Pancreas (tissue), 10 donors: ENCODE results near the gene COPA. TPM values are rescaled to one million over a fixed set of nuclear protein-coding genes. Genes with fewer than 3 reads are reported as not detected.

Experiments
- ATAC-seq, 4 donors: fragments of 200-7000 bp; cut with Tn5 transposase; one replicate each; pipeline versions ENCODE4 v1.8.0 to v1.9.1; 2020; ENCODE audit warnings: mild to moderate bottlenecking in 4 of 4, moderate library complexity in 4 of 4
- DNase-seq, 6 donors: peaks; one replicate each; pipeline ENCODE4 v3.0.0-alpha.2; 2020
- FAIRE-seq: peaks from 2 replicates; lab custom pipeline; 2012; peaks lifted over from hg19 to GRCh38; lab: Jason Lieb, UNC
- H3K27ac ChIP-seq, 4 donors: fragments of 200-600 bp; sonication (generic); 1 replicate in 3 of 4; 2 replicates in 1 of 4; pipeline versions ENCODE4 v1.5.0 to v1.8.0; 2020
- H3K27me3 ChIP-seq, 4 donors: fragments of 200-600 bp; one replicate each; pipeline ENCODE4 v1.8.0; 2021
- H3K36me3 ChIP-seq, 3 donors: fragments of 200-600 bp; sonication (generic) in 1 of 3; one replicate each; pipeline versions ENCODE4 v1.5.0 to v1.8.0; 2020 to 2021
- H3K4me1 ChIP-seq, 3 donors: fragments of 200-600 bp; one replicate each; pipeline ENCODE4 v1.8.0; 2021
- H3K4me3 ChIP-seq, 4 donors: fragments of 200-600 bp; sonication (generic) in 2 of 4; one replicate each; pipeline versions ENCODE4 v1.5.0 to v1.8.0; 2020 to 2021
- H3K9me3 ChIP-seq, 4 donors: fragments of 200-600 bp; one replicate each; pipeline ENCODE4 v1.8.0; 2021
- CTCF ChIP-seq, 4 donors: fragments of 200-600 bp; sonication (generic) in 3 of 4; IDR thresholded peaks; one replicate each; pipeline versions ENCODE4 v1.5.0 to v1.8.0; 2021; ENCODE audit warnings: antibody characterized with exemption in 4 of 4
- WGBS, 2 donors: extraction: QIAGEN DNeasy Blood & Tissue Kit; methylation state at CpG; one replicate each; pipeline ENCODE4 v1.1.7; 2013; 5-methylcytosine and 5-hydroxymethylcytosine counted together
- intact Hi-C, 3 donors: fragments of 100-400 bp; cut with DNase I; formaldehyde crosslinking; loops; one replicate each; pipeline versions ENCODE4 v1.11.1 to v1.14.2; 2022
- polyA plus RNA-seq, 2 donors: library from polyadenylated mRNA; stranded (reverse); fragments of 200-250 nt; gene quantifications; one replicate each; pipeline ENCODE4 v1.2.3, GENCODE V29; 2013
- total RNA-seq, 6 donors: library from RNA; stranded (reverse); fragmentation: NEBNext Ultra II Directional in 4 of 6; extraction: Animal tissue kit (Norgen Biotek cat#: 25700) in 4 of 6; gene quantifications; one replicate each; pipeline versions ENCODE4 v1.2.1 to v1.2.4, GENCODE V29; 2021 to 2023
- donor health status: healthy with polysubstance abuse.
- donor health status: DM: no; HTN: no; CAD: no; lungs with moderate emphysema.
- donor health status: DM: no; HTN: no; CAD: no.
- donor health status: control.
- donor health status: control.
- donor health status: Bipolar disorder and iron deficiency.
- donor health status: DM: yes; HTN: yes; CAD: no.
- donor health status: DM: no; HTN: no; CAD: no.
- donor health status: DM: no; HTN: no; CAD: no.
- donor health status: DM: yes; HTN: yes; CAD: no.

Gene COPA
- total and polyA plus RNA-seq, 8 donors: 34.7 to 114 (median 75.9) TPM

- FAIRE-seq: no peak
- Histone ChIP-seq H3K27ac (no peak overlapping the region), H3K4me1 (peaks cover 0 to 9% (median 6%) of the 10 kb centered on the region in 3 donors), H3K4me3 (no peak overlapping the region), H3K9me3 (no peaks in the 10 kb centered on the region), H3K36me3 (peaks cover 0 to 70% (median 27%) of the 10 kb centered on the region in 3 donors), H3K27me3 (no peaks in the 10 kb centered on the region)
- WGBS, 2 donors: 82 to 83% methylated on average over 5 of the region's 5 CpGs
- DNase-seq: no peak
- intact Hi-C loops: no loop called here
- ATAC-seq: no peak
- TF ChIP-seq CTCF (IDR thresholded peaks at IDR 0.05): no peak
Observed at GRCh38 chr1:160326418-160326817, 16.6 kb downstream of the COPA start.

- H3K27ac ChIP-seq: no peak overlapping the region
- peaks cover 0 to 9% (median 6%) of the 10 kb centered on the region in 3 donors for H3K4me1 ChIP-seq
- H3K36me3 ChIP-seq: peaks cover 0 to 60% (median 19%) of the 10 kb centered on the region in 3 donors
Observed at GRCh38 chr1:160325252-160325651, 17.8 kb downstream of the COPA start.

GRCh38 chr1:160322831-160323230 is 20.2 kb downstream of the COPA start:
- no peak for ATAC-seq
- no peak overlapping the region for H3K27ac ChIP-seq
- no peak for FAIRE-seq
- H3K9me3 ChIP-seq: no peaks in the 10 kb centered on the region
- WGBS, 2 donors: 93 to 94% methylated on average over 6 of the region's 6 CpGs
- no peak overlapping the region for H3K4me3 ChIP-seq
- H3K27me3 ChIP-seq: no peaks in the 10 kb centered on the region
- peaks cover 0 to 46% (median 5%) of the 10 kb centered on the region in 3 donors for H3K36me3 ChIP-seq
- TF ChIP-seq CTCF (IDR thresholded peaks at IDR 0.05): no peak
- intact Hi-C loops: no loop called here
- no peak for DNase-seq
- peaks cover 0 to 9% (median 6%) of the 10 kb centered on the region in 3 donors for H3K4me1 ChIP-seq

More at GRCh38 chr1:160325252-160325651, 17.8 kb downstream of the COPA start:
- Histone ChIP-seq H3K4me3 (no peak overlapping the region), H3K9me3 (no peaks in the 10 kb centered on the region), H3K27me3 (no peaks in the 10 kb centered on the region)
- intact Hi-C loops: no loop called here
- no peak for TF ChIP-seq CTCF (IDR thresholded peaks at IDR 0.05)
- 44 to 45% methylated on average over 4 of the region's 4 CpGs for WGBS, 2 donors
- no peak for DNase-seq
- no peak for FAIRE-seq
- ATAC-seq: peak; percentile 66 to 90 (median 74)

GRCh38 chr1:160315359-160315758 is 27.7 kb downstream of the COPA start:
- FAIRE-seq (no peak), DNase-seq (no peak), ATAC-seq (no peak)
- no peak overlapping the region for H3K27ac ChIP-seq
- no peak overlapping the region for H3K4me3 ChIP-seq
- no peaks in the 10 kb centered on the region for H3K9me3 ChIP-seq
- TF ChIP-seq CTCF (IDR thresholded peaks at IDR 0.05): no peak
- H3K4me1 ChIP-seq: no peaks in the 10 kb centered on the region
- intact Hi-C loops: no loop called here
- peaks cover 0 to 82% (median 44%) of the 10 kb centered on the region in 3 donors for H3K36me3 ChIP-seq
- H3K27me3 ChIP-seq: no peaks in the 10 kb centered on the region
- WGBS, 2 donors: 56 to 68% methylated on average over 2 of the region's 2 CpGs

GRCh38 chr1:160309571-160309970 is 33.5 kb downstream of the COPA start:
- WGBS, 2 donors: 67 to 74% methylated on average over 1 of the region's 1 CpG
- Histone ChIP-seq H3K4me1 (no peaks in the 10 kb centered on the region), H3K27me3 (no peaks in the 10 kb centered on the region), H3K36me3 (peaks cover 9 to 94% (median 83%) of the 10 kb centered on the region in 3 donors), H3K4me3 (no peak overlapping the region), H3K27ac (no peak overlapping the region), H3K9me3 (no peaks in the 10 kb centered on the region)
- ATAC-seq: no peak
- no peak for TF ChIP-seq CTCF (IDR thresholded peaks at IDR 0.05)
- DNase-seq: no peak
- FAIRE-seq: no peak
- intact Hi-C loops: no loop called here
